SK-N-SH treated with all-trans-retinoic acid at 6 μM for 48 hours (cell line): Measurements from ENCODE around the gene TTLL10.

Experiments
- ATAC-seq: fragments of 200-7000 bp; cut with Tn5 transposase; 3 replicates; pipeline ENCODE4 v1.9.1; 2020; ENCODE audit warnings: mild to moderate bottlenecking, moderate library complexity
- ARNTL ChIP-seq: fragments of 450-650 bp; formaldehyde crosslinking; IDR thresholded peaks from 2 replicates; pipeline ENCODE4 v1.5.0; 2020; ENCODE audit warnings: low read depth, mild to moderate bottlenecking, moderate library complexity, borderline replicate concordance
- CSRNP3 ChIP-seq: fragments of 250-450 bp; sonication (Bioruptor Pico); IDR thresholded peaks from 2 replicates; pipeline ENCODE4 v1.5.1; 2021; ENCODE audit warnings: mild to moderate bottlenecking, moderate library complexity
- ESRRG ChIP-seq: fragments of 250-450 bp; sonication (Bioruptor Pico); IDR thresholded peaks from 2 replicates; pipeline ENCODE4 v1.6.1; 2021; ENCODE audit warnings: mild to moderate bottlenecking
- GLIS3 ChIP-seq: fragments of 250-450 bp; sonication (Bioruptor Pico); IDR thresholded peaks from 2 replicates; pipeline ENCODE4 v1.5.0; 2020; ENCODE audit warnings: mild to moderate bottlenecking, moderate library complexity
- ISL1 ChIP-seq: fragments of 250-450 bp; sonication (Bioruptor Pico); IDR thresholded peaks from 2 replicates; pipeline ENCODE4 v2.1.2; 2022; ENCODE audit warnings: mild to moderate bottlenecking, moderate library complexity
- OSR1 ChIP-seq: fragments of 250-450 bp; sonication (Bioruptor Pico); IDR thresholded peaks from 2 replicates; pipeline ENCODE4 v1.8.0; 2022; ENCODE audit warnings: moderate library complexity, mild to moderate bottlenecking, inconsistent platforms
- PATZ1 ChIP-seq: fragments of 250-450 bp; sonication (Bioruptor Pico); IDR thresholded peaks from 2 replicates; pipeline ENCODE4 v1.8.0; 2020; ENCODE audit warnings: mild to moderate bottlenecking, moderate library complexity, borderline replicate concordance
- POU6F1 ChIP-seq: fragments of 250-450 bp; sonication (Bioruptor Pico); IDR thresholded peaks from 2 replicates; pipeline ENCODE4 v1.8.0; 2021; ENCODE audit warnings: low read depth, mild to moderate bottlenecking, moderate library complexity, borderline replicate concordance
- PPARA ChIP-seq: fragments of 250-450 bp; sonication (Bioruptor Pico); IDR thresholded peaks from 2 replicates; pipeline ENCODE4 v1.5.0; 2020; ENCODE audit warnings: mild to moderate bottlenecking, borderline replicate concordance
- RARB ChIP-seq: fragments of 250-450 bp; sonication (Bioruptor Pico); IDR thresholded peaks from 2 replicates; pipeline ENCODE4 v1.8.0; 2021; ENCODE audit warnings: mild to moderate bottlenecking, moderate library complexity
- SNAI2 ChIP-seq: fragments of 250-450 bp; sonication (Bioruptor Pico); IDR thresholded peaks from 2 replicates; pipeline ENCODE4 v1.5.0; 2020; ENCODE audit warnings: mild to moderate bottlenecking, moderate library complexity
- TCF4 ChIP-seq: fragments of 250-450 bp; sonication (Bioruptor Pico); IDR thresholded peaks from 2 replicates; pipeline ENCODE4 v1.8.0; 2021; ENCODE audit warnings: mild to moderate bottlenecking, moderate library complexity, borderline replicate concordance
- TOX ChIP-seq: fragments of 250-450 bp; sonication (Bioruptor Pico); IDR thresholded peaks from 2 replicates; pipeline ENCODE4 v1.8.0; 2021; ENCODE audit warnings: mild to moderate bottlenecking, moderate library complexity, borderline replicate concordance
- TSHZ2 ChIP-seq: fragments of 250-450 bp; sonication (Bioruptor Pico); IDR thresholded peaks from 2 replicates; pipeline ENCODE4 v1.5.0; 2020; ENCODE audit warnings: mild to moderate bottlenecking, moderate library complexity
- ZC3H10 ChIP-seq: fragments of 250-450 bp; sonication (Bioruptor Pico); IDR thresholded peaks from 2 replicates; pipeline ENCODE4 v1.5.1; 2021; ENCODE audit warnings: mild to moderate bottlenecking, moderate library complexity
- ZFP3 ChIP-seq: fragments of 250-450 bp; sonication (Bioruptor Pico); IDR thresholded peaks from 2 replicates; pipeline ENCODE4 v1.5.0; 2020; ENCODE audit warnings: mild to moderate bottlenecking, moderate library complexity
- ZFP30 ChIP-seq: fragments of 450-650 bp; formaldehyde crosslinking; IDR thresholded peaks from 2 replicates; pipeline ENCODE4 v1.5.0; 2022; ENCODE audit warnings: mild to moderate bottlenecking, moderate library complexity
- ZNF565 ChIP-seq: fragments of 450-650 bp; formaldehyde crosslinking; conservative IDR thresholded peaks from 2 replicates; pipeline ENCODE4 v1.5.0; 2020; ENCODE audit warnings: low read depth, mild to moderate bottlenecking, moderate library complexity
- ZNF70 ChIP-seq: fragments of 450-650 bp; formaldehyde crosslinking; IDR thresholded peaks from 2 replicates; pipeline ENCODE4 v1.5.0; 2020; ENCODE audit warnings: mild to moderate bottlenecking, moderate library complexity
- ZNF8 ChIP-seq: fragments of 450-650 bp; formaldehyde crosslinking; IDR thresholded peaks from 2 replicates; pipeline ENCODE4 v1.5.0; 2020; ENCODE audit warnings: mild to moderate bottlenecking, moderate library complexity

The TTLL10 gene

GRCh38 chr1:1238702-1239178, 65.1 kb downstream of the TTLL10 start:
- TF ChIP-seq PATZ1 (no peak), ZC3H10 (CRISPR knock-in tag) (no peak), PPARA (CRISPR knock-in tag) (no peak), TOX (CRISPR knock-in tag) (no peak), ESRRG (CRISPR knock-in tag) (no peak), POU6F1 (no peak), RARB (CRISPR knock-in tag) (no peak), TSHZ2 (CRISPR knock-in tag) (no peak), ZFP3 (CRISPR knock-in tag) (no peak), ISL1 (CRISPR knock-in tag) (no peak), ZFP30 (CRISPR knock-in tag) (no peak), SNAI2 (CRISPR knock-in tag) (no peak), OSR1 (CRISPR knock-in tag) (no peak), ZNF8 (no peak), GLIS3 (no peak), ZNF565 (no peak), TCF4 (no peak), ARNTL (CRISPR knock-in tag) (no peak), ZNF70 (CRISPR knock-in tag) (no peak), CSRNP3 (no peak)
- no peak; the same call in 2 of the 3 replicates for ATAC-seq

- no peak for ATAC-seq
- TF ChIP-seq TOX (CRISPR knock-in tag): no peak
- no peak for TF ChIP-seq PATZ1
- no peak for TF ChIP-seq SNAI2 (CRISPR knock-in tag)
- TF ChIP-seq POU6F1: no peak
Measured at GRCh38 chr1:1239227-1239613, 65.5 kb downstream of the TTLL10 start.
